Stimulated activated CD4-positive, alpha-beta T cell treated with anti-CD3 and anti-CD28 coated beads, Interleukin-15, amount 100 ng/mL, for 1 hour (primary cell): ENCODE measurements around the gene SLC35E1.
"Not testable (repeated sequence)": the region's sequence is repeated elsewhere in the genome, so short reads cannot be mapped to it uniquely, and the experiment has no call there.

Source experiments
- DNase-seq, 2 donors: peaks; one replicate each; pipeline ENCODE4 v3.0.0-alpha.2; 2020; ENCODE audit warnings: low read depth in 1 of 2, low spot score in 1 of 2

Gene SLC35E1

GRCh38 chr19:16551902-16552301 lies 20.3 kb downstream of the SLC35E1 start:
- not testable (repeated sequence) for DNase-seq

GRCh38 chr19:16548956-16549355 lies 23.3 kb downstream of the SLC35E1 start:
- no peak for DNase-seq

GRCh38 chr19:16544473-16545231 lies 27.6 kb downstream of the SLC35E1 start:
- DNase-seq, result no peak

GRCh38 chr19:16543734-16544133 lies 28.5 kb downstream of the SLC35E1 start:
- DNase-seq, result not testable (repeated sequence)

GRCh38 chr19:16542910-16543472 lies 29.2 kb downstream of the SLC35E1 start:
- DNase-seq, result no peak

GRCh38 chr19:16542045-16542909 lies 29.9 kb downstream of the SLC35E1 start, which contains the start of gene CHERP:
Gene CHERP (minus strand): TSS chr19:16542437. CDS start chr19:16542378, 59 bp downstream.
- DNase-seq, result peak; percentile 89 to 90

GRCh38 chr19:16541526-16542044 lies 30.6 kb downstream of the SLC35E1 start:
- no peak for DNase-seq

- DNase-seq, result no peak
Measured at GRCh38 chr19:16540948-16541347, 31.3 kb downstream of the SLC35E1 start.

- no peak for DNase-seq
Measured at GRCh38 chr19:16537111-16537510, 35.1 kb downstream of the SLC35E1 start.

- DNase-seq, result no peak
Measured at GRCh38 chr19:16536130-16536529, 36.1 kb downstream of the SLC35E1 start.

- no peak for DNase-seq
Measured at GRCh38 chr19:16535381-16535780, 36.8 kb downstream of the SLC35E1 start.

GRCh38 chr19:16532440-16533234 lies 39.6 kb downstream of the SLC35E1 start:
- DNase-seq, result no peak

GRCh38 chr19:16531380-16531669 lies 40.9 kb downstream of the SLC35E1 start:
- DNase-seq, result no peak

GRCh38 chr19:16530540-16531379 lies 41.5 kb downstream of the SLC35E1 start:
- no peak for DNase-seq

GRCh38 chr19:16529466-16530144 lies 42.6 kb downstream of the SLC35E1 start:
- DNase-seq, result no peak

GRCh38 chr19:16527971-16528521 lies 44.2 kb downstream of the SLC35E1 start:
- no peak for DNase-seq

- DNase-seq, result no peak
Measured at GRCh38 chr19:16527334-16527935, 44.8 kb downstream of the SLC35E1 start.

GRCh38 chr19:16525751-16526481 lies 46.3 kb downstream of the SLC35E1 start:
- DNase-seq, result no peak
